ENCODE data around the gene POU3F1. TPM values are rescaled to one million over a fixed set of nuclear protein-coding genes. Genes with fewer than 3 reads are reported as not detected.

Gene POU3F1
- total RNA-seq, 2 experiments from 2014 or later, result 0.13 TPM; not detected in 1

GRCh38 chr1:38041936-38042834, 4.4 kb downstream of the POU3F1 start:
- DNase-seq (ENCODE audit: low spot score), result no peak
- Histone ChIP-seq H3K4me2 (ENCODE audit: low read length) (no peak overlapping the region), H3K4me3 (ENCODE audit: low read depth, low read length, poor library complexity, severe bottlenecking) (no peak overlapping the region), H3K79me2 (ENCODE audit: insufficient read depth, low read depth, low read length) (no peaks in the 10 kb centered on the region), H3K36me3 (ENCODE audit: insufficient read depth, low read length) (no peaks in the 10 kb centered on the region), H3K4me1 (ENCODE audit: insufficient read depth, low read length, poor library complexity, severe bottlenecking) (no peaks in the 10 kb centered on the region), H3K9me2 (ENCODE audit: insufficient read depth, low read length) (no peaks in the 10 kb centered on the region), H3K27ac (ENCODE audit: low read depth, low read length, poor library complexity, severe bottlenecking) (no peak overlapping the region), H3K9me3 (ENCODE audit: low read length) (no peaks in the 10 kb centered on the region), H2AFZ (ENCODE audit: low read length) (no peak overlapping the region), H4K20me1 (ENCODE audit: insufficient read depth, low read length) (no peaks in the 10 kb centered on the region)
- TF ChIP-seq CTCF (conservative IDR thresholded peaks at IDR 0.05; ENCODE audit: low read length) (no peak), EZH2phosphoT487 (IDR thresholded peaks at IDR 0.05; ENCODE audit: borderline replicate concordance, low read depth, low read length) (no peak)
- ChIA-PET CTCF (ENCODE audit: unreplicated experiment) (no interaction called here), POLR2A (interaction anchor here (0.6 kb wide), 1 partner anchor 28 kb away, joined by 3 read pairs; no protein-coding TSS in a partner anchor)
- BruUV-seq (replicated peaks), result no TSS peak
- intact Hi-C loops (cut with micrococcal nuclease; ENCODE audit: unreplicated experiment), result loop anchor here (10.0 kb wide), 1 partner anchor 463 kb away; no protein-coding TSS in a partner anchor

- BruUV-seq (replicated peaks), result no TSS peak
- no peak for TF ChIP-seq EZH2phosphoT487 (IDR thresholded peaks at IDR 0.05; ENCODE audit: borderline replicate concordance, low read depth, low read length)
- Histone ChIP-seq H3K36me3 (ENCODE audit: insufficient read depth, low read length) (no peaks in the 10 kb centered on the region), H3K9me3 (ENCODE audit: low read length) (no peaks in the 10 kb centered on the region), H2AFZ (ENCODE audit: low read length) (no peak overlapping the region), H3K4me2 (ENCODE audit: low read length) (no peak overlapping the region), H3K9me2 (ENCODE audit: insufficient read depth, low read length) (no peaks in the 10 kb centered on the region), H3K27ac (ENCODE audit: low read depth, low read length, poor library complexity, severe bottlenecking) (no peak overlapping the region), H4K20me1 (ENCODE audit: insufficient read depth, low read length) (no peaks in the 10 kb centered on the region), H3K79me2 (ENCODE audit: insufficient read depth, low read depth, low read length) (no peaks in the 10 kb centered on the region), H3K4me1 (ENCODE audit: insufficient read depth, low read length, poor library complexity, severe bottlenecking) (no peaks in the 10 kb centered on the region), H3K4me3 (ENCODE audit: low read depth, low read length, poor library complexity, severe bottlenecking) (no peak overlapping the region)
- no peak for DNase-seq (ENCODE audit: low spot score)
- CTCF ChIA-PET (ENCODE audit: unreplicated experiment), result no interaction called here
- POLR2A ChIA-PET, result interaction anchor here (1.1 kb wide), 1 partner anchor 17 kb away, joined by 6 read pairs; no protein-coding TSS in a partner anchor
- intact Hi-C loops (cut with micrococcal nuclease; ENCODE audit: unreplicated experiment), result loop anchor here (10.0 kb wide), 2 partner anchors 465 to 795 kb away; no protein-coding TSS in a partner anchor
These were observed 7.1 kb downstream of the POU3F1 start for GRCh38 chr1:38039331-38040088.

- TF ChIP-seq CTCF (conservative IDR thresholded peaks at IDR 0.05; ENCODE audit: low read length) (no peak), EZH2phosphoT487 (IDR thresholded peaks at IDR 0.05; ENCODE audit: borderline replicate concordance, low read depth, low read length) (no peak)
- Histone ChIP-seq H2AFZ (ENCODE audit: low read length) (no peak overlapping the region), H3K4me3 (ENCODE audit: low read depth, low read length, poor library complexity, severe bottlenecking) (no peak overlapping the region), H3K9me2 (ENCODE audit: insufficient read depth, low read length) (no peaks in the 10 kb centered on the region), H3K27ac (ENCODE audit: low read depth, low read length, poor library complexity, severe bottlenecking) (no peak overlapping the region), H3K36me3 (ENCODE audit: insufficient read depth, low read length) (no peaks in the 10 kb centered on the region), H3K79me2 (ENCODE audit: insufficient read depth, low read depth, low read length) (no peaks in the 10 kb centered on the region), H3K4me1 (ENCODE audit: insufficient read depth, low read length, poor library complexity, severe bottlenecking) (no peaks in the 10 kb centered on the region), H3K4me2 (ENCODE audit: low read length) (no peak overlapping the region), H4K20me1 (ENCODE audit: insufficient read depth, low read length) (no peaks in the 10 kb centered on the region), H3K9me3 (ENCODE audit: low read length) (no peaks in the 10 kb centered on the region)
- no TSS peak for BruUV-seq (replicated peaks)
- DNase-seq (ENCODE audit: low spot score), result no peak
- intact Hi-C loops (cut with micrococcal nuclease; ENCODE audit: unreplicated experiment), result loop anchor here (10.0 kb wide), 1 partner anchor 796 kb away; no protein-coding TSS in a partner anchor
- ChIA-PET POLR2A (no interaction called here), CTCF (ENCODE audit: unreplicated experiment) (no interaction called here)
These were observed 7.7 kb downstream of the POU3F1 start for GRCh38 chr1:38038861-38039260.
